K562 (cell line): ENCODE data around the gene MLX. TPM values are rescaled to one million over a fixed set of nuclear protein-coding genes. Genes with fewer than 3 reads are reported as not detected.

Source experiments
- ATAC-seq: fragments of 200-7000 bp; cut with Tn5 transposase; 3 replicates; pipeline ENCODE4 v1.9.1; 2020; ENCODE audit warnings: moderate library complexity
- BruUV-seq: library from RNA; stranded (reverse); fragments of 400-500 nt; replicated peaks from 2 replicates; lab custom pipeline; 2021; lab: Mats Ljungman, UMichigan
- CTCF ChIA-PET: fragments of 300-600 bp; formaldehyde crosslinking; extraction: SDS; loops from one replicate; lab custom pipeline; 2021; ENCODE audit warnings: low intra/inter-chr PET ratio; lab: Yijun Ruan, JAX
- POLR2A ChIA-PET: fragments of 300-600, 350-650 bp; sonication (Branson Sonifier 250); formaldehyde crosslinking; extraction: SDS; loops from one replicate; lab custom pipeline; 2021; ENCODE audit warnings: antibody characterized with exemption, inconsistent platforms; lab: Yijun Ruan, JAX
- DNase-seq, 4 experiments: peaks; one replicate each; pipeline versions ENCODE4 v3.0.0 to v3.0.0-alpha.2; 2011 to 2018; ENCODE audit warnings: low spot score in 3 of 4, mixed read lengths in 3 of 4; ENCODE audit errors: extremely low read depth in 1 of 4
- FAIRE-seq: peaks from 2 replicates; lab custom pipeline; 2011; peaks lifted over from hg19 to GRCh38; lab: Jason Lieb, UNC
- H2AFZ ChIP-seq: 2 replicates; pipeline ENCODE4 v1.6.0; 2011; ENCODE audit warnings: low read depth, low read length, control low read depth, inconsistent platforms
- H3K27ac ChIP-seq: fragments of 200-600 bp; 3 replicates; pipeline ENCODE4 v1.8.0; 2011; ENCODE audit warnings: low read depth, mild to moderate bottlenecking, control low read depth, inconsistent platforms, low read length, moderate library complexity, mixed read lengths; ENCODE audit errors: extremely low read depth
- H3K27me3 ChIP-seq, 2 experiments: fragments of 300-600 bp in 1 of 2; 2 replicates in 1 of 2; 3 replicates in 1 of 2; pipeline versions ENCODE4 v1.6.0 to v1.8.0; 2011; ENCODE audit warnings: inconsistent platforms in 2 of 2, low read length in 2 of 2, mild to moderate bottlenecking in 1 of 2, mixed read lengths in 1 of 2, moderate library complexity in 1 of 2; ENCODE audit not compliant: control insufficient read depth in 2 of 2, insufficient read depth in 2 of 2
- H3K36me3 ChIP-seq: fragments of 300-600 bp; 3 replicates; pipeline ENCODE4 v1.8.0; 2011; ENCODE audit warnings: mild to moderate bottlenecking, low read length, inconsistent platforms; ENCODE audit not compliant: control insufficient read depth, insufficient read depth
- H3K4me1 ChIP-seq, 2 experiments: fragments of 200-600 bp in 1 of 2; replicated peaks in 1 of 2; 2 replicates in 1 of 2; 3 replicates in 1 of 2; pipeline versions ENCODE4 v1.5.1 to v1.8.0; 2011; ENCODE audit warnings: inconsistent platforms in 2 of 2, low read length in 2 of 2, mild to moderate bottlenecking in 1 of 2, mixed read lengths in 1 of 2, moderate library complexity in 1 of 2; ENCODE audit not compliant: control insufficient read depth in 2 of 2, insufficient read depth in 2 of 2
- H3K4me2 ChIP-seq: 2 replicates; pipeline ENCODE4 v1.6.1; 2011; ENCODE audit warnings: low read length, control low read depth, inconsistent platforms, mixed read lengths; ENCODE audit not compliant: insufficient read depth
- H3K4me3 ChIP-seq: fragments of 200-600 bp; sonication (generic), shearing (Covaris generic); 2 replicates; pipeline ENCODE4 v1.5.1; 2016; ENCODE audit warnings: control low read depth, inconsistent platforms
- H3K79me2 ChIP-seq: fragments of 200-600 bp; 3 replicates; pipeline ENCODE4 v1.8.0; 2011; ENCODE audit warnings: low read length, inconsistent platforms; ENCODE audit not compliant: control insufficient read depth, insufficient read depth
- H3K9ac ChIP-seq, 2 experiments: 2 replicates each; pipeline versions ENCODE4 v1.6.0 to v1.6.1; 2011; ENCODE audit warnings: low read depth in 2 of 2, low read length in 2 of 2, control low read depth in 1 of 2, inconsistent platforms in 1 of 2, mild to moderate bottlenecking in 1 of 2, mixed read lengths in 1 of 2; ENCODE audit not compliant: insufficient read depth in 1 of 2
- H3K9me1 ChIP-seq: one replicate; pipeline ENCODE4 v1.6.0; 2011; ENCODE audit warnings: inconsistent platforms, mild to moderate bottlenecking, low read length, moderate library complexity; ENCODE audit not compliant: control insufficient read depth, insufficient read depth
- H3K9me3 ChIP-seq: replicated peaks from 2 replicates; pipeline ENCODE4 v1.5.1; 2011; ENCODE audit warnings: low read depth, low read length, inconsistent platforms; ENCODE audit not compliant: control insufficient read depth, insufficient read depth
- H4K20me1 ChIP-seq: replicated peaks from 2 replicates; pipeline ENCODE4 v1.6.1; 2011; ENCODE audit warnings: low read length, inconsistent platforms, mixed read lengths; ENCODE audit not compliant: control insufficient read depth, insufficient read depth
- AFF1 ChIP-seq, 2 experiments: fragments of 450-650 bp; IDR thresholded peaks; 2 replicates each; pipeline ENCODE4 v1.6.1; 2018; ENCODE audit warnings: mild to moderate bottlenecking in 2 of 2, low read depth in 1 of 2; ENCODE audit not compliant: partially characterized antibody in 2 of 2
- DEAF1 ChIP-seq: fragments of 450-650 bp; formaldehyde crosslinking; IDR thresholded peaks from 2 replicates; pipeline ENCODE4 v1.4.0; 2020; ENCODE audit warnings: mild to moderate bottlenecking, moderate library complexity
- FOS ChIP-seq: IDR thresholded peaks from 3 replicates; pipeline ENCODE4 v1.6.1; 2011; ENCODE audit not compliant: insufficient read length; ENCODE audit errors: extremely low read depth
- IFI16 ChIP-seq: fragments of 250-450 bp; sonication (Bioruptor Pico); IDR thresholded peaks from 2 replicates; pipeline ENCODE4 v2.1.2; 2022; ENCODE audit warnings: mild to moderate bottlenecking, inconsistent platforms
- MAX ChIP-seq: sonication (generic); formaldehyde crosslinking; IDR thresholded peaks from 2 replicates; pipeline ENCODE4 v1.9.0; 2022; ENCODE audit warnings: mild to moderate bottlenecking, missing genetic modification reagents
- NFIX ChIP-seq: fragments of 250-450 bp; sonication (Bioruptor Pico); IDR thresholded peaks from 2 replicates; pipeline ENCODE4 v1.4.0; 2020; ENCODE audit warnings: low read depth, mild to moderate bottlenecking, moderate library complexity
- POLR2B ChIP-seq: fragments of 450-650 bp; IDR thresholded peaks from 2 replicates; pipeline ENCODE4 v1.6.1; 2018; ENCODE audit warnings: low read depth; ENCODE audit not compliant: partially characterized antibody
- SLC30A9 ChIP-seq: fragments of 250-450 bp; sonication (Bioruptor Pico); IDR thresholded peaks from 2 replicates; pipeline ENCODE4 v1.8.0; 2022; ENCODE audit warnings: mild to moderate bottlenecking, moderate library complexity
- WGBS: fragments of 100-300 bp; shearing (Covaris generic); methylation state at CpG from one replicate; pipeline ENCODE4 v1.1.6; 2016; ENCODE audit warnings: low coverage, mixed read lengths; ENCODE audit not compliant: insufficient coverage; ENCODE audit errors: missing lambda C conversion rate; 5-methylcytosine and 5-hydroxymethylcytosine counted together
- in situ Hi-C: fragments of 300-500 bp; cut with MboI; formaldehyde crosslinking; loops from 4 replicates; pipeline ENCODE4 v1.15.0; 2018; ENCODE audit warnings: inconsistent platforms, mixed read lengths
- intact Hi-C: fragments of 100-400 bp; cut with micrococcal nuclease; formaldehyde crosslinking; loops from 2 replicates; pipeline ENCODE4 v1.14.2; 2022
- polyA plus RNA-seq, 8 experiments: library from polyadenylated mRNA; depleted of rRNA in 4 of 8; stranded (reverse) in 5 of 8; unstranded in 3 of 8; fragments of >200 nt; fragmentation: Nextera tagmentation in 2 of 8; fragmentation: Illumina TruSeq in 1 of 8; extraction: Ambion mirVana in 2 of 8; extraction: Trizol in 1 of 8; gene quantifications; 2 replicates each; pipeline versions ENCODE4 v1.2.1 to v1.2.3, GENCODE V29; 2011 to 2014; ENCODE audit warnings: inconsistent platforms in 1 of 8, missing spikeins in 1 of 8
- total RNA-seq, 7 experiments: library from RNA; depleted of rRNA in 6 of 7; stranded (reverse); fragments of >200 nt in 6 of 7; fragmentation: Illumina TruSeq in 2 of 7; extraction: Trizol in 2 of 7; gene quantifications; 2 replicates each; pipeline versions ENCODE4 v1.2.1 to v1.2.3, GENCODE V29; 2011 to 2021; ENCODE audit warnings: low replicate concordance in 1 of 7

Gene MLX
- total and polyA plus RNA-seq, 9 of the 15 experiments (the other 6 are each of a cell fraction or from before 2014, with no cell fraction given), result 42.9 to 100 (median 58.9) TPM

GRCh38 chr17:42544874-42545283 is 22.0 kb upstream of the MLX start:
- intact Hi-C loops (no loop called here), in situ Hi-C loops (no loop called here)
- POLR2A ChIA-PET, result interaction anchor here (0.6 to 2.4 kb wide), 3 partner anchors 9 to 73 kb away, joined by 3 to 10 read pairs (median 3); partner anchors contain the start of gene NAGLU
- FAIRE-seq, result no peak
- no peak overlapping the region for H3K4me3 ChIP-seq
- H3K27ac ChIP-seq, result peak overlapping the region; percentile 4; the same call in 1 of the 3 replicates
- H3K79me2 ChIP-seq, result no peaks in the 10 kb centered on the region
- H4K20me1 ChIP-seq, result no peaks in the 10 kb centered on the region
- peaks cover 8 to 35% of the 10 kb centered on the region in 2 experiments; a peak in 4 of 5 replicates for H3K4me1 ChIP-seq
- CTCF ChIA-PET, result no interaction called here
- 73% methylated on average over 8 of the region's 8 CpGs for WGBS
- H3K9ac ChIP-seq, result peak overlapping the region in 1 of 2 experiments; percentile 52; a peak in 1 of 4 replicates
- no TSS peak for BruUV-seq
- no peak overlapping the region for H2AFZ ChIP-seq
- TF ChIP-seq AFF1 (IDR thresholded peaks at IDR 0.05; ENCODE audit: low read depth in 1 of 2, partially characterized antibody in 2 of 2), result no peak
- TF ChIP-seq FOS, result no peak
- TF ChIP-seq SLC30A9 (CRISPR knock-in tag), result no peak
- TF ChIP-seq IFI16 (CRISPR knock-in tag), result no peak
- TF ChIP-seq NFIX (CRISPR knock-in tag), result no peak
- TF ChIP-seq DEAF1 (CRISPR knock-in tag), result no peak
- peak; percentile 20 for TF ChIP-seq POLR2B
- no peak for TF ChIP-seq MAX
- TF ChIP-seq, all 486 proteins: peak for 1
- ATAC-seq, result no peak
- H3K9me3 ChIP-seq, result no peaks in the 10 kb centered on the region
- H3K36me3 ChIP-seq, result peaks cover 24% of the 10 kb centered on the region; the same call in 2 of the 3 replicates
- no peaks in the 10 kb centered on the region for H3K27me3 ChIP-seq
- no peak overlapping the region for H3K4me2 ChIP-seq
- no peak for DNase-seq
- no peaks in the 10 kb centered on the region for H3K9me1 ChIP-seq
